NCI-H1417 (cell line): ENCODE data around the gene RD3L.
"Not testable (repeated sequence)": the region's sequence is repeated elsewhere in the genome, so short reads cannot be mapped to it uniquely, and the experiment has no call there.

Experiments used
- DNase-seq, 3 experiments: peaks; one replicate each; lab custom pipeline; 2025; lab: John Stamatoyannopoulos, UW

The RD3L gene

DNA sequence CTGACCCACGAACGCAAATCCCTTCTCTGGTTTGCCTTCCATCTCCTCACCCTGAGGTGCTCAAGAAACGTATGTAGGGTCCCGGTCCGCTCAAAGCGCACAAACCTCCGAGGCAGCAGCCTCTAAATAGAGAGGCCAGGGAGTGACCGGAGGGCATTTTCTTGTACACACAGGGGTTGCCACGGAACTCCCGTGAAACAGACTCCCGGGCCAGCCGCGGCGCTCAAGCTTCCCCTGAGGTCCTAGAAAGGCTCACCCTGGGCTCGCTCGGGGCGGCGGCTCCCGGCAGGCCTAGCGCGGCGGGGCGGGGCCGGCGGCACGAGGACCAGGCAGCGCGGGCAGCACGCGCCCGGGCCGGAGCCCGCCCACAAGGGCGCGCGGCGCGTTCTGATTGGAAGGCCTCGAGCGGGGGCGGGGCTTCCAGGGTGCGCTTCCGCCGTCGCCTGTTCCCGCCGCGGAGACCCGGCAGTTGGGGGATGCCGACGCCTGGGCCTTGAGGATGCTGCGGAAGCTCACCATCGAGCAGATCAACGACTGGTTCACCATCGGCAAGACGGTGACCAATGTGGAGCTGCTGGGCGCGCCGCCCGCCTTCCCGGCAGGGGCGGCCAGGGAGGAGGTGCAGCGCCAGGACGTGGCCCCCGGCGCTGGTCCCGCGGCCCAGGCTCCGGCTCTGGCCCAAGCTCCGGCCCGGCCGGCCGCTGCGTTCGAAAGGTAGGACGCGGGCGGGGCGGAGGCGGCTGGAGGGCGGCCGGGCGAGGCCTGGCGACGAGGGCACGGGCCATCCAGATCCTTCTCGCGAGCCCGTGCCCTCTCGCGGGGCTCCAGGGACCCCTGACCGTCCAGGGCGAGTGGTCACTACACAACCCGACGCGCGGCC lies 14.1 kb downstream of the RD3L start, which contains the start of gene TDRD9:
TDRD9 (plus strand) TSS at position 446 of the 880 bp plus-strand sequence; CDS start at position 500, 54 bp downstream.
- peak in 2 of 3 experiments; percentile 90 to 92 for DNase-seq

DNA sequence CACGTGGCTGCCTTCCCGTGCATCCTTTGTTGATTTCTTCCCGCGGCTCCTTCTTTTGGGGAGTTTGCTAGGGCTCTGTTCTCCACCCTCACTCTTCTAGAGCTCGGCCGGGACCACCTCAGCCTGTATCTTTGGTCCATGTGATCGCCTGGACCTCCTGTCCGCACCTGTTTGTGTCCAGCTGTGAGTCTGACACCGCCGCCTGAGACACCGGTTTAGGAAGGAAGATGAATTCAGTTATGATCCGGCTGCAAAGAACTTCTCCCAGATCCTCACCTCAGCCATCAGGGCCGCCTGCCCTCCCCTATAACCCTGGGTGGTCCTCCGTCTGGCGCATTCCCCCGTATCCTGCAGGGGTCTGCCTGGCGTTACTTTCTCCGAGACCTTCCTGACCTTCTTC lies 14.8 kb downstream of the RD3L start:
- no peak for DNase-seq

- no peak for DNase-seq
Observed at GRCh38 chr14:103925316-103925715, 17.0 kb downstream of the RD3L start.

GRCh38 chr14:103923863-103924262 lies 18.5 kb downstream of the RD3L start:
- peak in 2 of 3 experiments; percentile 51 to 75 for DNase-seq

DNA sequence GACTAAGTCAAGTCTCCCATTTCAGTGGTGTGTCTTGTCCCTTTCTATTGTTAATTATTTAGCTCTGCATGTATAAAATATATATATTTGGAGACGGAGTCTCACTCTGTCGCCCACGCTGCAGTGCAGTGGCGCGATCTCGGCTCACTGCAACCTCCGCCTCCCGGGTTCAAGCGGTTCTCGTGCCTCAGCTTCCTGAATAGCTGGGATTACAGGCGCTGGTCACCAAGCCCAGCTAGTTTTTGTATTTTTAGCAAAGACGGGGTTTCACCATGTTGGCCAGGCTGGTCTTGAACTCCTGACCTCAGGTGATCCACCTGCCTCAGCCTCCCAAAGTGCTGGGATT lies 20.5 kb downstream of the RD3L start:
- not testable (repeated sequence) for DNase-seq

GRCh38 chr14:103920981-103921854 lies 21.1 kb downstream of the RD3L start:
- peak; percentile 94 to 97 (median 96) for DNase-seq

DNA sequence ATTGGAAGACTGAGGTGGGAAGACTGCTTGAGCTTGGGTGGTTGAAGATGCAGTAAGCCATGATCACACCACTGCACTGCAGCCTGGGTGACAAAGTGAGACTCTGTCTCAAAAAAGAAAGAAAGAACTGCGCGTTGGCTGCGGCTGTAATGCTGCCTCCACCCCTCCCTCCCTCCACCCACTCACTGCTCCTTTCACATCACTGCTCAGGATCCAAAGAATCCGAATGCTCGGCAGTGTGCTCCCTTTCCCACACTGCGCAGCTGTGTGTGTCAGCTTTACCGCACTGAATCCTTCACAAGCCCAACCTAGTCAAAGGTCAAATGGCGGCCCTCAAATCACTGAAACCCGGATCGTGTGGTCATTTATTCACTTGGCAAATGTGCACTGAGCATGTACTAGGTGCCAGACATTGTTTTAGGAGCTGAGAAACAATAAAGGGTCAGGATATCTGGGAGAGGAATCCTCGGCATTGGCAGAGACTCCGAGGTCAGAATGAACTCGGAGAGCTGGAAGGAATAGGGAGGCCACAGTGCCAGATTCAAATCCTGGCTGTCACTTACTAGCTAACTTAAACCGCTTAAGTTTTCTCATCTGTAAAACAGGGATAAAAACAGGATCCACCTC lies 25.6 kb downstream of the RD3L start:
- DNase-seq: no peak

DNA sequence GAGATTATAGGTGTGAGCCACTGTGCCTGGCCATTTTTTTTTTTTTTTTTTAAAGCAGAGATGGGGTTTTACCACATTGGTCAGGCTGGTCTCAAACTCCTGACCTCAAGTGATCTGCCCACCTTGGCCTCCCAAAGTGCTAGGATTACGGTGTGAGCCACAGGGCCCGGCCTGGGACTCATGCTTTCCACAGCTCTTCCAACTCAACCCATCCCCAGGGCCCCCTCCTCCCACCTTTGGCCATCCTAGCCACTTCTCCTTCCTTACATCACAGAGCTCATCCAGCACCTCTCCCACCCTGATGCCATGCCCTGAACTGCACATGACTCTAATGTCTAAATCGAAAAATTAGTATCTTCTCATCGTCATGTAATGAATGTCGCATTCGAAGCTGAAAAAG lies 26.7 kb downstream of the RD3L start:
- no peak for DNase-seq

DNA sequence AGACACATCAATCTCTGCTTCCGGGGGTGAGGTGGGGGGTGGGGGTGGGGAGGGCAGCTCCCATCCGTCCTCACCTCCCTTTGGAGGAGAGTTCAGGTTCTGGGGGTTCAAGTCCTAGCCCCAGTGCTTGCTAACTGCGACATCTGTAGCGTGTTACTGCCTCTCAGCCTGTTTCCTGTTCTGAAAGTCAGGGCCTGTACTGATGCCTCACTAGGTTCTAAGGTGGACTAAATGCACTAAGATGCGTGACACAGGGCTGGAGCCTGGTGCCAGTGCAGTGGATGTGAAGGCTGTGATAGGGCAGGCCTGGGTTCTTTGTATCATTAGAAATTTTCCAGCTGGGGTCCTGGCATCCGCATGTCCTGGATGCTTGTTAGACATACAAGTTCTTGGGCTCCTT lies 31.3 kb downstream of the RD3L start:
- no peak for DNase-seq

GRCh38 chr14:103910262-103910935 lies 31.9 kb downstream of the RD3L start:
- DNase-seq: peak; percentile 68 to 95 (median 85)

GRCh38 chr14:103909531-103910261 lies 32.6 kb downstream of the RD3L start:
- DNase-seq: no peak

GRCh38 chr14:103908580-103908979 lies 33.7 kb downstream of the RD3L start:
- DNase-seq: no peak

- no peak for DNase-seq
Observed at GRCh38 chr14:103905842-103906456, 36.4 kb downstream of the RD3L start.

GRCh38 chr14:103904493-103905107 lies 37.7 kb downstream of the RD3L start:
- no peak for DNase-seq

- no peak for DNase-seq
Observed at GRCh38 chr14:103899833-103900232, 42.5 kb downstream of the RD3L start.

DNA sequence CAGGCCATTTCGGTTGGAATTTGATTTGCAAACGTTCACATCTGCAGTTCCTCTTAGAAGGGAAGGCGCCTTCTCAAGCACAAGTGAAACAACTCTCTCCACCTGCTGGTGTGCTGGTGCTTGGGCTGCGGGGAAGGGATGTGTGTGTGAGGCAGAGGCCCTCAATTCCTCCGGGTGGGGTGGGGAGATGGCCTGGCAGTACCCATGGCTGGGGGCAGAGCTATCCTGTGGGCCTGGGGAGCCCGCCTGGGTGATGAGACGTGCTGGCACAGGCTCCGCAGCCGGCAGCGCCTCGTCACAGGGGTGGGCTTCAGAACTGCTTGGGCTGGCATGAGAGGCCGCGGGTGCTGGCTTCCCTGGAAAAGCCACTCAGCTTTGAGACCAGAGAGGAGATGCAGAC lies 43.0 kb downstream of the RD3L start:
- no peak for DNase-seq

- no peak for DNase-seq
Observed at GRCh38 chr14:103898711-103899110, 43.6 kb downstream of the RD3L start.

DNA sequence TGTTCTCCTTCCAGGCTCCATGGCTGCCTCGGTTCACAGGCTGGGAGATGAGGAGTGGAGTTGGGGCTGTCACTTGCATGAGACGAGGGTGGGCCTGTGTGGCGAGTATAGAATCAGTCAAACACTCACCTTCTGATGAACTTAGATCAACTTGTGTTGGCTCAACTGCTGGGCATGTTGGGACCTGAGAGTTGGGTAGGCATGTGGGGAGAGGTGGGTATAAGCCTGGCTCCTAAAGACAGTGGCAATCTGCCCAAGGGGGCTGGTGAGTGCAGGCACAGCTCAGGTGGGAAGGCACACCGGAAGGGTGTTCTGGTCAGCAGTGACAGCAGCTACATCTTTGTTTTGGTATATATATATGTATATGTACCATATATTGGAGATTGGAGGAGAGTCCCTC lies 44.1 kb downstream of the RD3L start:
- DNase-seq: no peak

DNA sequence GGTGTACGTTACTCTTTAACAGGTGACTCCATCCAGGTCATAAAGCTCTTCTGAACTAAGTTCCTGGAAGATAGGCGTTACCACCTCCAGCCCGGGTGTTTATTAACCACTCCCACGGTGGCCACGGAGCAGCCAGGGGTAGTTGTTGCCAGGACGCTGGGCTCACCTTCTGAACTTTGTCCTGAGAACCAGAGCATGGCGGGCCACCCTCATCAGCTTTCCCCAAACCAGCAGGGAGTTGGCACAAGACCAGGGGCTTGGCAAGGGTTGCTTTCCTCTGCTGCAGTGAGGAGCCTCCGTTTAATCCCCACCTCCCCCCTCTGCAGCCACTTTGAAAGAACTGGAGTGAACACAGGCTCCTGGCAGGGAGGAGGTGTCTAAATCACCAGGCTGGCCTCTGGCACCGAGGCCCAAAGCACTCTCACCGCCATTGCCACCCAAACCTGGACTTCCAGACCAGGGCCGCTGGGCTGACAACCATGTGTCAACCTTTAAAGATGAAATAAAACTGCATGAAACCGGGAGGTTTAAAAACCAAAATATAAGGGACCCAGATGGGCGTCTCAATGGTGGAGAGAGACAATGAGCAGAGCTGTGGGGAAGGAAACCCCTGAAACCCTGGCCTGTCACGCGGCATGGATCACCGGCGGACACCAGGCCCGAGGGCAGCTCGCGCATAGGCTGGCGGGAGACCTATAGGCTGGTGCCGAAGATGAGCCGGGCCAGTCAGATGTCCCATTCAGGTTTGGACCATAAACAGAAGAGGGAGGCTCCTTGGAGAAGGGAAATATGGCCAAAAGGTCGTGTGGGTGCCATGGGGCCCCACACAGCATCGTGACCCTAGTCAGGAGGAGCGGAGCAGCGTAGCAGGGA lies 45.0 kb downstream of the RD3L start:
- DNase-seq: no peak
